HG03060 (cell line): Measurements from ENCODE around the gene GALNT14.

Source experiments
- ATAC-seq: cut with Tn5 transposase; IDR thresholded peaks from one replicate; pipeline ENCODE4 v1.9.1; 2021; ENCODE audit warnings: low read depth, moderate number of reproducible peaks; ENCODE audit not compliant: unreplicated experiment

The GALNT14 gene

GRCh38 chr2:31136732-31137131 lies 1.5 kb downstream of the GALNT14 start:
- ATAC-seq = no peak

GRCh38 chr2:31136000-31136399 lies 2.2 kb downstream of the GALNT14 start:
- ATAC-seq = no peak

GRCh38 chr2:31134480-31134879 lies 3.8 kb downstream of the GALNT14 start:
- ATAC-seq = no peak

- no peak for ATAC-seq
Observed at GRCh38 chr2:31132786-31133185, 5.5 kb downstream of the GALNT14 start.

- no peak for ATAC-seq
Observed at GRCh38 chr2:31131871-31132270, 6.4 kb downstream of the GALNT14 start.

- no peak for ATAC-seq
Observed at GRCh38 chr2:31129375-31130171, 8.7 kb downstream of the GALNT14 start.

GRCh38 chr2:31127931-31128330 lies 10.3 kb downstream of the GALNT14 start:
- no peak for ATAC-seq

GRCh38 chr2:31125918-31126695 lies 12.1 kb downstream of the GALNT14 start:
- ATAC-seq = no peak

GRCh38 chr2:31124904-31125303 lies 13.3 kb downstream of the GALNT14 start:
- ATAC-seq = no peak

GRCh38 chr2:31122133-31122532 lies 16.1 kb downstream of the GALNT14 start:
- no peak for ATAC-seq

- no peak for ATAC-seq
Observed at GRCh38 chr2:31113765-31114164, 24.5 kb downstream of the GALNT14 start.

GRCh38 chr2:31112544-31112943 lies 25.7 kb downstream of the GALNT14 start:
- no peak for ATAC-seq

GRCh38 chr2:31110998-31111397 lies 27.2 kb downstream of the GALNT14 start:
- no peak for ATAC-seq

GRCh38 chr2:31110431-31110830 lies 27.8 kb downstream of the GALNT14 start:
- no peak for ATAC-seq

- ATAC-seq = no peak
Observed at GRCh38 chr2:31109633-31110192, 28.5 kb downstream of the GALNT14 start.

- ATAC-seq = no peak
Observed at GRCh38 chr2:31108561-31109286, 29.5 kb downstream of the GALNT14 start.

GRCh38 chr2:31107591-31108300 lies 30.5 kb downstream of the GALNT14 start:
- ATAC-seq = no peak

GRCh38 chr2:31101701-31102100 lies 36.5 kb downstream of the GALNT14 start:
- ATAC-seq = no peak

- ATAC-seq = no peak
Observed at GRCh38 chr2:31097962-31098613, 40.2 kb downstream of the GALNT14 start.

- no peak for ATAC-seq
Observed at GRCh38 chr2:31090188-31090587, 48.1 kb downstream of the GALNT14 start.
